Measurements from ENCODE around the gene INPP4B.

The INPP4B gene

GRCh38 chr4:142226014-142226413 is 620.1 kb downstream of the INPP4B start:
- no peak overlapping the region for H3K4me3 Mint-ChIP-seq
- H3K36me3 Mint-ChIP-seq: no peaks in the 10 kb centered on the region
- H3K27me3 Mint-ChIP-seq: peaks cover 2% of the 10 kb centered on the region
- no peaks in the 10 kb centered on the region for H3K9me3 Mint-ChIP-seq
- DNase-seq (ENCODE audit: low spot score in 2 of 2) (no peak), ATAC-seq (ENCODE audit: low read depth) (no peak)
- no peak overlapping the region for H3K27ac Mint-ChIP-seq
- H3K4me1 Mint-ChIP-seq: no peaks in the 10 kb centered on the region

- ATAC-seq (ENCODE audit: low read depth): no peak
Observed at GRCh38 chr4:142222127-142222526, 624.0 kb downstream of the INPP4B start.

GRCh38 chr4:142218726-142219125 is 627.4 kb downstream of the INPP4B start:
- Mint-ChIP-seq H3K4me3 (no peak overlapping the region), H3K4me1 (no peaks in the 10 kb centered on the region), H3K27ac (no peak overlapping the region), H3K27me3 (no peaks in the 10 kb centered on the region), H3K9me3 (no peaks in the 10 kb centered on the region), H3K36me3 (no peaks in the 10 kb centered on the region)
- no peak for DNase-seq (ENCODE audit: low spot score in 2 of 2)
- no peak for ATAC-seq (ENCODE audit: low read depth)

More at GRCh38 chr4:142222127-142222526, 624.0 kb downstream of the INPP4B start:
- H3K27me3 Mint-ChIP-seq: peaks cover 2% of the 10 kb centered on the region
- DNase-seq (ENCODE audit: low spot score in 2 of 2): no peak
- no peaks in the 10 kb centered on the region for H3K36me3 Mint-ChIP-seq
- no peak overlapping the region for H3K27ac Mint-ChIP-seq
- no peaks in the 10 kb centered on the region for H3K9me3 Mint-ChIP-seq
- no peak overlapping the region for H3K4me3 Mint-ChIP-seq
- H3K4me1 Mint-ChIP-seq: no peaks in the 10 kb centered on the region

GRCh38 chr4:142211444-142211843 is 634.7 kb downstream of the INPP4B start:
- no peaks in the 10 kb centered on the region for H3K27me3 Mint-ChIP-seq
- ATAC-seq (ENCODE audit: low read depth) (no peak), DNase-seq (ENCODE audit: low spot score in 2 of 2) (no peak)
- no peak overlapping the region for H3K27ac Mint-ChIP-seq
- H3K4me3 Mint-ChIP-seq: no peak overlapping the region
- H3K9me3 Mint-ChIP-seq: no peaks in the 10 kb centered on the region
- H3K36me3 Mint-ChIP-seq: no peaks in the 10 kb centered on the region
- H3K4me1 Mint-ChIP-seq: no peaks in the 10 kb centered on the region

- DNase-seq (ENCODE audit: low spot score in 2 of 2) (no peak), ATAC-seq (ENCODE audit: low read depth) (no peak)
- H3K36me3 Mint-ChIP-seq: no peaks in the 10 kb centered on the region
- H3K27ac Mint-ChIP-seq: no peak overlapping the region
- no peak overlapping the region for H3K4me3 Mint-ChIP-seq
- H3K9me3 Mint-ChIP-seq: no peaks in the 10 kb centered on the region
- H3K27me3 Mint-ChIP-seq: peaks cover 2% of the 10 kb centered on the region
- peaks cover 4% of the 10 kb centered on the region for H3K4me1 Mint-ChIP-seq
Observed at GRCh38 chr4:142203505-142203904, 642.6 kb downstream of the INPP4B start.

- no peak overlapping the region for H3K27ac Mint-ChIP-seq
- H3K27me3 Mint-ChIP-seq: peaks cover 2% of the 10 kb centered on the region
- ATAC-seq (ENCODE audit: low read depth) (no peak), DNase-seq (ENCODE audit: low spot score in 2 of 2) (no peak)
- H3K4me1 Mint-ChIP-seq: peaks cover 4% of the 10 kb centered on the region
- no peak overlapping the region for H3K4me3 Mint-ChIP-seq
- H3K36me3 Mint-ChIP-seq: no peaks in the 10 kb centered on the region
- no peaks in the 10 kb centered on the region for H3K9me3 Mint-ChIP-seq
Observed at GRCh38 chr4:142202404-142203332, 643.4 kb downstream of the INPP4B start.

- Mint-ChIP-seq H3K36me3 (no peaks in the 10 kb centered on the region), H3K4me1 (peaks cover 4% of the 10 kb centered on the region), H3K27me3 (peaks cover 2% of the 10 kb centered on the region), H3K27ac (no peak overlapping the region), H3K9me3 (no peaks in the 10 kb centered on the region), H3K4me3 (no peak overlapping the region)
- ATAC-seq (ENCODE audit: low read depth) (no peak), DNase-seq (ENCODE audit: low spot score in 2 of 2) (no peak)
Observed at GRCh38 chr4:142201041-142201440, 645.1 kb downstream of the INPP4B start.

- peaks cover 2% of the 10 kb centered on the region for H3K27me3 Mint-ChIP-seq
- no peaks in the 10 kb centered on the region for H3K4me1 Mint-ChIP-seq
- H3K27ac Mint-ChIP-seq: no peak overlapping the region
- no peak overlapping the region for H3K4me3 Mint-ChIP-seq
- no peak for ATAC-seq (ENCODE audit: low read depth)
- no peak for DNase-seq (ENCODE audit: low spot score in 2 of 2)
- no peaks in the 10 kb centered on the region for H3K36me3 Mint-ChIP-seq
- no peaks in the 10 kb centered on the region for H3K9me3 Mint-ChIP-seq
Observed at GRCh38 chr4:142194905-142195304, 651.2 kb downstream of the INPP4B start.

GRCh38 chr4:142191901-142192300 is 654.2 kb downstream of the INPP4B start:
- DNase-seq (ENCODE audit: low spot score in 2 of 2): no peak
- no peaks in the 10 kb centered on the region for H3K27me3 Mint-ChIP-seq
- H3K4me1 Mint-ChIP-seq: no peaks in the 10 kb centered on the region
- H3K36me3 Mint-ChIP-seq: no peaks in the 10 kb centered on the region
- H3K27ac Mint-ChIP-seq: no peak overlapping the region
- no peaks in the 10 kb centered on the region for H3K9me3 Mint-ChIP-seq
- no peak overlapping the region for H3K4me3 Mint-ChIP-seq
- no peak for ATAC-seq (ENCODE audit: low read depth)

GRCh38 chr4:142181021-142181420 is 665.1 kb downstream of the INPP4B start:
- Mint-ChIP-seq H3K4me1 (no peaks in the 10 kb centered on the region), H3K27ac (no peak overlapping the region), H3K9me3 (no peaks in the 10 kb centered on the region), H3K27me3 (peaks cover 4% of the 10 kb centered on the region), H3K4me3 (no peak overlapping the region), H3K36me3 (no peaks in the 10 kb centered on the region)
- DNase-seq (ENCODE audit: low spot score in 2 of 2): no peak
- no peak for ATAC-seq (ENCODE audit: low read depth)

- H3K4me1 Mint-ChIP-seq: no peaks in the 10 kb centered on the region
- no peak overlapping the region for H3K27ac Mint-ChIP-seq
- H3K36me3 Mint-ChIP-seq: no peaks in the 10 kb centered on the region
- no peaks in the 10 kb centered on the region for H3K9me3 Mint-ChIP-seq
- no peaks in the 10 kb centered on the region for H3K27me3 Mint-ChIP-seq
- ATAC-seq (ENCODE audit: low read depth) (no peak), DNase-seq (ENCODE audit: low spot score in 2 of 2) (no peak)
- H3K4me3 Mint-ChIP-seq: no peak overlapping the region
Observed at GRCh38 chr4:142169216-142169615, 676.9 kb downstream of the INPP4B start.

- H3K27me3 Mint-ChIP-seq: no peaks in the 10 kb centered on the region
- DNase-seq (ENCODE audit: low spot score in 2 of 2) (no peak), ATAC-seq (ENCODE audit: low read depth) (no peak)
- no peaks in the 10 kb centered on the region for H3K9me3 Mint-ChIP-seq
- no peak overlapping the region for H3K27ac Mint-ChIP-seq
- H3K4me1 Mint-ChIP-seq: no peaks in the 10 kb centered on the region
- H3K36me3 Mint-ChIP-seq: no peaks in the 10 kb centered on the region
- no peak overlapping the region for H3K4me3 Mint-ChIP-seq
Observed at GRCh38 chr4:142168181-142168580, 677.9 kb downstream of the INPP4B start.

- H3K36me3 Mint-ChIP-seq: no peaks in the 10 kb centered on the region
- no peak overlapping the region for H3K4me3 Mint-ChIP-seq
- H3K9me3 Mint-ChIP-seq: no peaks in the 10 kb centered on the region
- DNase-seq (ENCODE audit: low spot score in 2 of 2) (no peak), ATAC-seq (ENCODE audit: low read depth) (no peak)
- H3K4me1 Mint-ChIP-seq: no peaks in the 10 kb centered on the region
- H3K27me3 Mint-ChIP-seq: no peaks in the 10 kb centered on the region
- H3K27ac Mint-ChIP-seq: no peak overlapping the region
Observed at GRCh38 chr4:142164767-142165500, 681.2 kb downstream of the INPP4B start.

- H3K36me3 Mint-ChIP-seq: no peaks in the 10 kb centered on the region
- H3K27ac Mint-ChIP-seq: no peak overlapping the region
- no peak for ATAC-seq (ENCODE audit: low read depth)
- no peaks in the 10 kb centered on the region for H3K9me3 Mint-ChIP-seq
- H3K4me3 Mint-ChIP-seq: no peak overlapping the region
- no peaks in the 10 kb centered on the region for H3K27me3 Mint-ChIP-seq
- DNase-seq (ENCODE audit: low spot score in 2 of 2): no peak
- H3K4me1 Mint-ChIP-seq: no peaks in the 10 kb centered on the region
Observed at GRCh38 chr4:142161086-142161485, 685.0 kb downstream of the INPP4B start.
